HG02973 (cell line): ENCODE results near the gene ITGAE.
"Not testable (repeated sequence)": the region's sequence is repeated elsewhere in the genome, so short reads cannot be mapped to it uniquely, and the experiment has no call there.

Experiments used
- ATAC-seq: cut with Tn5 transposase; IDR thresholded peaks from one replicate; pipeline ENCODE4 v1.9.1; 2021; ENCODE audit warnings: moderate library complexity; ENCODE audit not compliant: unreplicated experiment

The ITGAE gene, protein sequence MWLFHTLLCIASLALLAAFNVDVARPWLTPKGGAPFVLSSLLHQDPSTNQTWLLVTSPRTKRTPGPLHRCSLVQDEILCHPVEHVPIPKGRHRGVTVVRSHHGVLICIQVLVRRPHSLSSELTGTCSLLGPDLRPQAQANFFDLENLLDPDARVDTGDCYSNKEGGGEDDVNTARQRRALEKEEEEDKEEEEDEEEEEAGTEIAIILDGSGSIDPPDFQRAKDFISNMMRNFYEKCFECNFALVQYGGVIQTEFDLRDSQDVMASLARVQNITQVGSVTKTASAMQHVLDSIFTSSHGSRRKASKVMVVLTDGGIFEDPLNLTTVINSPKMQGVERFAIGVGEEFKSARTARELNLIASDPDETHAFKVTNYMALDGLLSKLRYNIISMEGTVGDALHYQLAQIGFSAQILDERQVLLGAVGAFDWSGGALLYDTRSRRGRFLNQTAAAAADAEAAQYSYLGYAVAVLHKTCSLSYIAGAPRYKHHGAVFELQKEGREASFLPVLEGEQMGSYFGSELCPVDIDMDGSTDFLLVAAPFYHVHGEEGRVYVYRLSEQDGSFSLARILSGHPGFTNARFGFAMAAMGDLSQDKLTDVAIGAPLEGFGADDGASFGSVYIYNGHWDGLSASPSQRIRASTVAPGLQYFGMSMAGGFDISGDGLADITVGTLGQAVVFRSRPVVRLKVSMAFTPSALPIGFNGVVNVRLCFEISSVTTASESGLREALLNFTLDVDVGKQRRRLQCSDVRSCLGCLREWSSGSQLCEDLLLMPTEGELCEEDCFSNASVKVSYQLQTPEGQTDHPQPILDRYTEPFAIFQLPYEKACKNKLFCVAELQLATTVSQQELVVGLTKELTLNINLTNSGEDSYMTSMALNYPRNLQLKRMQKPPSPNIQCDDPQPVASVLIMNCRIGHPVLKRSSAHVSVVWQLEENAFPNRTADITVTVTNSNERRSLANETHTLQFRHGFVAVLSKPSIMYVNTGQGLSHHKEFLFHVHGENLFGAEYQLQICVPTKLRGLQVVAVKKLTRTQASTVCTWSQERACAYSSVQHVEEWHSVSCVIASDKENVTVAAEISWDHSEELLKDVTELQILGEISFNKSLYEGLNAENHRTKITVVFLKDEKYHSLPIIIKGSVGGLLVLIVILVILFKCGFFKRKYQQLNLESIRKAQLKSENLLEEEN

DNA sequence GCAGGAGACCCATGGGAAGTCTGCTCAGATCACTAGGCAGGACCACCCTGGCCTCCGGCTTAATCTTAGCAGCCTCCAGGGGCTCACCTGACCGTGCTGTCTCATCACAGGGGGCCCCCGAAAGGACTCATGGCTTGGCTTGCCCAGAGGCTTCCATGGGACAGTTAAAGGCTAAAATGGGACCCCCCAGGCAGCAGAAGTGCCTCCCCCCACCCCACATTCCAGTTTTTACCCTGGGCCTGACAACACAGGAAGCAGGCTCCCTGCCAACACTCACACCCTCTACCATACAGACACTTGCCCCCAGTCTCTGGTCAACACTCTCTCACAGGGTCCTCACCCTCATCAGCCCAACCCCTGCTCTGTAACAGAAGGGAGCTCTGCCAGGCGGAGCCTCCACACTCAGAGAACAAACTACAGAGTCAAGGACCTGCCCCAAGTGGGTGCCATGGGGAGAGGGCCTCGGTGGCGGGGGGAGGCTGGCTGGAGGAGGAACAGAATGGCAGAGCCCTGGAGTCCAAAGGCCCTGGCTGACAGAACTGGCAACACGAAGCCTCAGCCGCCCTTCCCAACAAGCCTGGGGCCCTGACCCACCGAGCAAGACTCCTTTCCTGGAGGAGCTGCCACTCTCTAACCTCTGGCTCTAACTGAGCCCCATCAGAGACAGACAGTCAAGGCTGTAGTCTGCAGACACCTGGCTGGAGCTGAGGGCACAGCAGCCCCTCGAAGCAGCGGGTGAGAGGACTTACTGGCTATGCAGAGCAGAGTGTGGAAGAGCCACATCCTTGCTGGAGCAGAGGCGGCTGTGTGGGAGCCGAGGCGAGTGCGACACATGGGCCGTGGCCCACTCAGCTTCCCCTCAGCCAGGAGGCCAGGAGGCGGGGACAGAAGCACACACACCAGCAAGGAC, at the start of gene ITGAE:
TSS of gene ITGAE (minus strand) at position 827 of the 910 bp plus-strand sequence. CDS start at position 783, 44 bp downstream.
- no peak for ATAC-seq

- no peak for ATAC-seq
These were observed 47.3 kb upstream of the ITGAE start for GRCh38 chr17:3848229-3848835.

GRCh38 chr17:3847165-3847670, 46.2 kb upstream of the ITGAE start:
- no peak for ATAC-seq

- no peak for ATAC-seq
These were observed 45.6 kb upstream of the ITGAE start for GRCh38 chr17:3846437-3847164.

- ATAC-seq = peak; percentile 95
These were observed 44.8 kb upstream of the ITGAE start, which contains the start of gene NCBP3 for GRCh38 chr17:3845621-3846436. Gene NCBP3 (minus strand): TSS chr17:3846246. CDS start chr17:3846223, 23 bp downstream.

DNA sequence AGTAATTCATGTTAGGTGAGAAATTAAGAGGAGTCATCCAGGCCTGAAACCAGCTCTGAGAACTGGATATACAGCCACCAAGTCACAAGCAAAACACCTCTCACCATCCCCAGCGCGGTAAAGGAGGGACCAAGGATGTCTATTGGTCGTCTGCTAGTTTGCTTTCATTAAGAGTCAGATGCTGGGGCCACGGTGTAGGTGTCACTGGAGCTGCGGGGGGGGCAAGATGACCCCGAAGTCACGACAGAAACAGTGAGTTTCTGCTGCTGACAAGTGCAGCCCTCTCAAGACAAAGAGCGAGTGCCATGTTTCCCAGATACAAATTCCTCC, 44.3 kb upstream of the ITGAE start:
- ATAC-seq = peak; percentile 14

GRCh38 chr17:3844556-3844955, 43.6 kb upstream of the ITGAE start:
- not testable (repeated sequence) for ATAC-seq

DNA sequence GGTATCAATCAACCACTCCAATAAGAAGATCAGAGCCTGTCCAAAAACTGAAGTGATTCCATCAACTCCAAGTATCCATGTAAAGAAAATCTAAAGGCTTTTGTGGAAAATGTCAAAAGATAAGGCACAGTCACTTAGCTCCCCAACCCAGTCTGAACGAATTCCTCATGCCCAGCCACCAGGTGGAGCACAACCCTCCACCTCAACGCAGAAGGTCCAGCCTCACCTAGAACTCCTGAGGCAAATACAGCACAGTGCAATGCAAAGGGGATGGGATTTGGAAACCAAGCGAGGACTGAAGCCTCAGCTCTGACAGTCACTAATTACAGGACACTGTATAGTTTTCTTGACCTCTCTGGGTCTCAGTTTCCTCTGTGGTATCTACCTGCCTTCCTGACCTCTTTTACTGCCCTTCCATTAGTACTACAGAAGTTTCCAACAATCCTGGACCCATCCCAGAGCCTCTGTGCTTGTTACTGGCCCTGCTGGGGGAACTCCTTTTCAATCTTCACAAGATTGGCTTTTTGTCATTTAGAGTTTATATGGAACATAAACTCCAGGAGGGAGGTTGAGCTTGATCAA, 43.0 kb upstream of the ITGAE start:
- ATAC-seq = no peak

DNA sequence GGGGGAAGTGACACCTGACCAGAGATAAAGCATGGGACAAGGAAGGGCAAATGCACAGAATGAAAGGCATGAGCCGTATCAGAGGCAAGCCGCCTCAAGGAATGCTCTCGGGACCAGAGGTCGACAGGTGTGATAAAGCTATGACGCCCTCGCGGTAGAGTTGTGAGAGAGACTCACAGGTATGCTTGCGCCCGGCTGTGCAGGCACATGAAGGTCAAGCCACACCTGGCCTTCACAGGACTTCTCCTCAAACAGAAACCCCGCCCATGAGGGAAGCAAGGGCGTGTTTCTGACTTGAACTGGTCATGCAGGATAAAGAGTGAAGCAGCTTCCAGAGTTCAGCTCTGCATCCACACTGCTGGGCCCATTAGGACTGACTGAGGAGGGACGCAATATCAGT, 37.2 kb upstream of the ITGAE start:
- ATAC-seq = no peak

DNA sequence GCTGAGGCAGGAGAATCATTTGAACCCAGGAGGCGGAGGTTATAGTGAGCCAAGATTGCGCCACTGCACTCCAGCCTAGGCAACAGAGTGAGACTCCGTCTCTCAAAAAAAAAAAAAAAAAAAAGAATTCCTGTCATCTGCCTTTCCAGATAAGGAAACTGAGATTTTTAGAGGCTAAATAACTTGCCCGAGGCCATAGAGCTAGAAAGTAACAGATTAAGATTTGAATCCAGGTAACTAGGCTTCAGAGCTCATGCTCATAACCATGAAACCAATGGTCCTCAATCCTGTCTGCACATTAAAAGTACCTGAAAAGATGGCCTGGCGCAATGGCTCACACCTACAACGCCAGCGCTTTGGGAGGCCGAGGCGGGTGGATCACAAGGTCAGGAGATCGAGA, 35.6 kb upstream of the ITGAE start:
- ATAC-seq = no peak

DNA sequence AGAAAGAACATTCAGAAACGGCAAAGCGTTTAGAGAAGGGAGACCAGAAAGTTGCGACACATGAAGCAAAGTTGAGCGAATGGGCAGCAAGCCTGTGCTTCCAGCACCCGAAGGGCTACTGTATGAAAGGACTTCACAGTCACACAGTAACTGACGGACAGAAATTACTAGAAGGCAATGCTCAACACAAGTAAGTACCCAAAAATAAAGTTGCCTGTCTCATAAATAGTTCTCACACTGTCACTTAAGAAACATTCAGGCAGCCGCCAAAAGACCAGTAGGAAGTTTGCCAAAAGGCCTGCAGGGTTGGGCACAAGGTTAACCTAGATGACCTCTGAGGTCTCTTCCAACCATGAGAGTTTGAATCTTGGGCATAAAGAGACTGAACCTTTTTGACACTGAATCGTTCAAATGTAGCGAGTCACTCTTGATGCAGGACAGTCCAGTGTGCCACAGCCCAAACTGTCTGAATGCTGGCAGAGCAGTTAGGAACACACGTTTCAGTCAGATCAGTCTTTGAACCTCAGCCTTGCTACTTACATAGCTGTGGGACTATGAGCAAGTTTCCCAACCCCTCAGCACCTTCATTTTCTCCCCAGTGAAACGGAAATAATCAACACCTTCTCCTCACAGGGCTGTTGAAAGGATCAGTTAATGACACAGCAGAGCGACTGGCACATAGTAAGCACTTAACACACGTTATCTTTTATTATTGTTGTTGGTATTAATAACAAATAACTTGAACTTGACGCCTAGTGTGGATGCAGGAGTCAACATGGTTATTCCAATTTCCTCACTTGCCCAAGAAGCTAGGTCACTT, 34.6 kb upstream of the ITGAE start:
- no peak for ATAC-seq

DNA sequence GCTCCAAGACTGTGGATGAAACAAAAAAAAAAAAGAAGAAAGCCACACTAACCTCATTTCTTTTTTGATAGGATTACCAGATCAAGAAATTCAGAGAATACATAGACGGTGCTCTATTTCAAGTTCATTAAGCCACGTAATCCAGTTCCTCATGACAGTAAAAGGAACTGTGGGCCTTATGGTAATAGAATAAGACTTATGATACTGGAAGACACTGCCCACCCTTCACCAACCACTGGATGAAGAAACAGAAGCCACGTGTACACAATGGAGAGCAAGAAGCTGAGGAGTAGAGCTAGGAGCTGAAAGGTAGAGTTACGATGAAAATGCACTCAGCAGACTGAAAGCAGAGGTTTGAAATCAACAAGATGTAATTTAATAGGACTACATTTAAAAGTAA, 33.8 kb upstream of the ITGAE start:
- ATAC-seq = no peak

DNA sequence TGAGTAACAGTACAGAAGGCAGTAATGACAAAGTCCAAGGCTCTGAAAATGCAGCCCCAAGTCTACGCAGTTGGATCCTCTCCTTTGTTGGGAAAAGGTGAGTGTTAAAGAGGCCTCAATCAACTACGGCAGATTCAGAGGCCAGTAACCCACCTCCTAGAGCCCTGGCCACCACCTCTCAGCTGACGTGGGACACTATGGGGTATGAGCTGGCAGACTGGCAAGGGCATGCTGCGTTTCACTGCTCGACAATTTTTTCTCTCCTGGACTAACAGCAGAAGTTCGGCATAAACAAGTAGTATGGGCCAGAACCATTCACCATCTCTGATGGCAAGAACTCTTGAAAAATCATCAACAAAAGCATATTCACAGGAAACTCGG, 27.9 kb upstream of the ITGAE start:
- no peak for ATAC-seq

- ATAC-seq = no peak
These were observed 27.3 kb upstream of the ITGAE start for GRCh38 chr17:3828151-3828851.

- ATAC-seq = no peak
These were observed 26.3 kb upstream of the ITGAE start for GRCh38 chr17:3827124-3827773.

GRCh38 chr17:3826191-3826590, 25.2 kb upstream of the ITGAE start:
- no peak for ATAC-seq
